Measurements from ENCODE around the gene SOWAHB.

Gene SOWAHB, protein sequence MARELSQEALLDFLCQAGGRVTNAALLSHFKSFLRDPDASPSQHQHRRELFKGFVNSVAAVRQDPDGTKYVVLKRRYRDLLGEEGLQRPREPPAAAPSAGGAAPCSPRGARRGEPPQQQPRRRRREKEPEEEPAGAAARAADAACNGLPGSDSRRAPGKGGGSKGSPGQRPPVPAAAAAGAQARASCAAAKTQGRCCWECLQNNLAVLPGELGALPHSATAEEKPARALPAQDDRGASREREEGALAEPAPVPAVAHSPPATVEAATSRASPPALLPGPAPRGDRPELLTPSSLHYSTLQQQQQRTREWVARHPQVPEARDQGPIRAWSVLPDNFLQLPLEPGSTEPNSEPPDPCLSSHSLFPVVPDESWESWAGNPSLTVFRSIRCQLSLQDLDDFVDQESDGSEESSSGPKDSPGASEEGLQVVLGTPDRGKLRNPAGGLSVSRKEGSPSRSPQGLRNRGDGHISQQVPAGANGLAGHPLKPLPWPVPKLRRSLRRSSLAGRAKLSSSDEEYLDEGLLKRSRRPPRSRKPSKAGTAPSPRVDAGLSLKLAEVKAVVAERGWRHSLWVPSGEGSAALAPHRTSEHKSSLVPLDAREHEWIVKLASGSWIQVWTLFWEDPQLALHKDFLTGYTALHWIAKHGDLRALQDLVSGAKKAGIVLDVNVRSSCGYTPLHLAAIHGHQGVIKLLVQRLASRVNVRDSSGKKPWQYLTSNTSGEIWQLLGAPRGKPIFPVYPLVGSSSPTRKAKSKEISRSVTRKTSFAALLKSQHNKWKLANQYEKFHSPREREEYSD

DNA sequence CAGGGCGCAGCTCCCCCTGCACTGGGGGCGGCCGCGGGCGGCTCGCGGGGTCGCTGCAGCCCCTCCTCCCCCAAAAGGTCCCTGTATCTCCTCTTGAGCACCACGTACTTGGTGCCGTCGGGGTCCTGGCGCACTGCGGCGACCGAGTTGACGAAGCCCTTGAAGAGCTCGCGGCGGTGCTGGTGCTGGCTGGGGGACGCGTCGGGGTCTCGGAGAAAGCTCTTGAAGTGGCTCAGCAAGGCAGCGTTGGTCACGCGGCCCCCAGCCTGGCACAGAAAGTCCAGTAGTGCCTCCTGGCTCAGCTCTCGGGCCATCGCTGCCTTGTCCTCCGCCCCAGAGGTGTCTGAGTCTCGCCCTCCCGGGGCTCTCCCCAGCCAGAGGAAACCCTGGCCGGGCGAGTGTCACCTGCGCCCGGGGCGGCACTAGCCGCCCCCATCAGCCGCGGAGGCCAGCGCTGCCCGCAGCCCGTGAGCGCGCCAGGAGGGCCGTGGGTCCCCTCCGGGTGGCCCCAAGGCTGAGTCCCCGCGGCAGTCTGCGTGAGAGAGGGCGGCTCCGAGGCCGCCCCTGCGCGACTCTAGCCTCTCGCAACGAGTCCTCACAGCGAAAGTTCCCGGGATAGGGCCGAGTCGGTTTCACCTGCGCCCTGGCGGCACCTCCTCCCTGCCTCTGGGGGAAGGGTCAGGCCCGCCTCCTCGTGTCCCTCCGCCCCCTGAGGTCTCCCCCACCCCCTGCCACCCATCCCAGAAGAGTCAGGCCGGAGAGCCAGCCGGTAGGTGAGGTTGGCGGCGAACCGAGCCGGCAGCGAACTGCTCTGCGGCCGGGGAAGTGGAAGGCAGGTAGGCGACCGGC is at the start of gene SOWAHB:
Gene SOWAHB (minus strand): TSS at position 609 of the 849 bp plus-strand sequence. CDS start 295 bp downstream, at position 314.
- peak in 4 of 56 donors; percentile 3 to 15 (median 9) for DNase-seq

DNA sequence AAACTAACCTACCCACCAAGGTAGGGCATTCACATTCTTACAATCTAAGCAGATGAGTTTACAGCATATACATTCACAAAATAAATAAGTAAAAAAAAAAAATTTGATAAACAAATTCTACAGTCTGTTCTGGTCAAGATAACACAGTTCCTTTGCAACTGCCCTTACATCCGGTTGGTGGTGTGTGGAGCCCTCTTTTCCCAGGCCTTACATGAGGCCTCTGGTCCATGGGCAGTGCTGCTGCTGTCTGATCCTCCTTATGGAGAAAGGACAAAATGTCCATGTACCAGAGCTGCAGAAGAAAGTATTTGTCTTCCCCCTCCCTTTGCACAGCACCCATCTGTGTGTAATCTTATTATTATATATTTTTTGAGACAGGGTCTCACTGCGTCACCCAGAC is 49.4 kb upstream of the SOWAHB start:
- DNase-seq, result no peak

DNA sequence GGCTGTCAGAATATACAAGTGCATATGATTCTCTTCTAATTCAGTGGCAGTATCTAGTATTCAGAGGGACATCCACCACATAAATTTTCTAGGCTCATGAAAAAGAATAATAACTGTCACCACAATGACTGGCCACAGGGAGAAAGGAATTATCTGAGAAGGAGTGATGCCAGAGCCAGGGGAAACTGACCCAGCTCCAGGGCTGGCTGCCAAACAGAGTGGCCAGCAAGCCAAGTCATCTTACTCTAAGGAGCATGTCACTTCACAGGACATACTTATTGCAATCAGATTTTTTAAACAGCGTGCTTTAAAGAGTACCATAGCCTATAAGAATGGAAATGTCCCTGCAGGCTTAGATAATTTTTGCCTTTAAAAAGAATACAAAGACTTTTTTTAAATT is 45.8 kb upstream of the SOWAHB start:
- peak in 15 of 56 donors; percentile 1 to 40 (median 8) for DNase-seq

DNA sequence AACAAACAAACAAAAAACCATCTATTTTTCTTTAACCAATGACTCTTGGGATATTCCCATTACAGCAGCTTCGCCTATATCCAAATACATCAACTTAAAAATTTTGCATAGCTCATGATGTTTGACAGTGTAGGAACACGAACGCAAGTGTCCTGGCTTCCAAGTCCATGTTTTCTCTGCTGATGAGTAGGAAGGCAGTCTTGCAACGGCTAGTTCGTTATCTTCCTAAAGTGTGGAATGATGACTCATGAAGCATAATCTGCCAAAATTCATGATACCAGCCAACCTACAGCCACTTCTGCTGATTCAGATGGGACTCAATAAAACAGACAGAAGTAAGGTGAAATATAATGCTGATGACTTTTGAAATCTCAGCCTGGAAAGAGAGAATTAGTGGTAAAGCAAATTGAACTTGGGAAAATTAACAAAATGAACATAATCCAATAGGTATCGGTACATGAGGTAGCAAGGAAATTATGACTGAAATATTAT is 45.2 kb upstream of the SOWAHB start:
- DNase-seq, result peak in 1 of 56 donors; percentile 23

DNA sequence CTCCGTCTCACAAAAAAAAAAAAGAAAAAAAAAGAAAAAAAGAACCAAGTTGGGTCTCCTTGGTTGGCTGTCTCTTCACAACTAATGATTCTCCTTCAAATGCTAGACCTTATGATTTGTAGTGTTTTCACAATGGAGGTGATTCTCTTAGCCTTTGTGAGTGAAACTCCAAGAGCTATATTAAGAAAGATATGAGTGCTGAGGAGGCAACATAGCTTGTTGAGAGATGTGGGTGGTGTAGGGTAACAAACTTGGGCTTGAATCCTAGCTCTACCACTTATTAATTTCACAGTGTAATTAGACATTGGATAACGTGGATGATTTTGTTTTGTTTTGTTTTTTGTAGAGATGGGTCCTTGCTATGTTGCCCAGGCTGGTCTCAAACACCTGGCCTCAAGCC is 41.2 kb upstream of the SOWAHB start:
- DNase-seq, result no peak

DNA sequence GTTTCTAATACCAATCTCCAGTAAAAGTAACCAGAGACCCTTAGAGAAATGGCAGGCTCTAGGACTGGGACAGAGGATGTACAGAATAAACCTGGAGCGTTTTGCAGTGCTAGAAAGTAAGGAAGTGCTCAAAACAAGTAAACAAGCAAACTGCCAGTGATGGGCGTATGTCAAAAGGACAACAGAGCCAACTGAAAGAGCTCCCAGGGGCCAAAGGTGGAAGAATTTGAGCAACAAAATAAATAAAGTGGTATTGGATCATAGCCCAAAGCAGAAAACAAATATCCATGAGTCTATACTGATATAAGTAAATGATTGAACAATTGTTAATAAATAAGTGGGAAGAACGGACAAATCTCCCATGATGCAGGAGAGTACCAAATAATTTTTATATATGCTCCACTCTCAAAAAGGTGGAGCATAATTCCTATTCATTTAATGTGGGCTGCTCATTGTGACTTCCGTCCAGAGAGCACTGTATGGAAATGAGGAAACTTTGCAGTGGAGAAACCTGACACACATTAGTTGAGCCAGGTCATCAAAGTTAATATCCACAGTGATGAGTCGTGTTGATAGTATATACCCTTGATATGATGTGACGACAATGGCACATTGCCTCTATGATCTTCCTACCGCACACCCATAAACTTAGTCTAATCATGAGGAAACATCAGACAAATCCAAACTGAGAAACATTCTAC is 33.8 kb upstream of the SOWAHB start:
- DNase-seq, result no peak

DNA sequence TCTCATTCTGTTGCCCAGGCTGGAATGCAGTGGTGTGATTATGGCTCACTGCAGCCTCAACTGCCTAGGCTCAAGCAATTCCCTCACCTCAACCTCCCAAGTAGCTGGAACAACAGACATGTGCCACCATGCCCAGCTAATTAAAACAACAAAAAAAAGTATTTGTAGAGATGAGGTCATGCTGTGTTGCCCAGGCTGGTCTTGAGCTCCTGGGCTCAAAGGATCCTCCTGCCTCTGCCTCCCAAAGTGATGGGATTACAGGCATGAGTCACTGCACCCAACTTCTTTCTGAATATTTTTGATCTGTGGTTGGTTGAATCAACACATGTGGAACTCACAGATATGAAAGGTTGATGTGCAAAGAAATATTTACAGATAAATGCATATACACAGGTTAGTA is 33.1 kb upstream of the SOWAHB start:
- DNase-seq, result no peak

DNA sequence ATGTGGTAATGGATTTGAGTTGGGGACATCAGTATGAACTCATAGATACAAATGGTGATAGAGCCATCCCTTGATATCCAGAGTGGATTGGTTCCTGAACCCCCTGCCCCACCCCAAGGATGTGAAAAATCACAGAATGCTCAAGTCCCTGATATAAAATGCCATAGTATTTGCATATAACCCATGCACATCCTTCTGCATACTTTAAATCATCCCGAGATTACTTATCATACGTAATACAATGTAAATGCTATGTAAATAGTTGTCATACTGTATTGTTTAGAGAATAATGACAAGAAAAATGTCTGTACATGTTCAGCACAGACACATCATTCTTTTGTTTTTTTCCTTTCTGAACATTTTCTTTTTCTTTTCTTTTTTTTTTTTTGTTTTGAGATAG is 32.7 kb upstream of the SOWAHB start:
- no peak for DNase-seq

DNA sequence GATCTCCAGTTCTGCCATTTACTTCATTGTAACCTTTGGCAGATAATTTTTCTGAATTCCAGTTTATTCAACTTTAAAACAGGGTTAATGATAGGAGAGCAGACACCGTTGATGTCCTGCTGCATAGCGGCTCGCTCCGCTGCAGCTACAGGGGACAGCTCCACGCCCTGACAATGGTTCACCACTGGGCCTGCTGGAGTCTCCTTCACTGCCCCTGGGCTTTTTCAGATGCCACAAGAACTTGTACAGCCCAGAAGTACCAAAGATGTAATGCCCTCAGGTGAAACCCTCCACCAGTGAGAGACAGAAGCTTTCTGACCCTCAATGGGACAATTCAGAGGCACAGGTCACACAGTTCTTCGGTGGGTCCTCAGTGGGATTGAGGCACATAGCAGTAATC is 28.9 kb upstream of the SOWAHB start:
- DNase-seq, result no peak

DNA sequence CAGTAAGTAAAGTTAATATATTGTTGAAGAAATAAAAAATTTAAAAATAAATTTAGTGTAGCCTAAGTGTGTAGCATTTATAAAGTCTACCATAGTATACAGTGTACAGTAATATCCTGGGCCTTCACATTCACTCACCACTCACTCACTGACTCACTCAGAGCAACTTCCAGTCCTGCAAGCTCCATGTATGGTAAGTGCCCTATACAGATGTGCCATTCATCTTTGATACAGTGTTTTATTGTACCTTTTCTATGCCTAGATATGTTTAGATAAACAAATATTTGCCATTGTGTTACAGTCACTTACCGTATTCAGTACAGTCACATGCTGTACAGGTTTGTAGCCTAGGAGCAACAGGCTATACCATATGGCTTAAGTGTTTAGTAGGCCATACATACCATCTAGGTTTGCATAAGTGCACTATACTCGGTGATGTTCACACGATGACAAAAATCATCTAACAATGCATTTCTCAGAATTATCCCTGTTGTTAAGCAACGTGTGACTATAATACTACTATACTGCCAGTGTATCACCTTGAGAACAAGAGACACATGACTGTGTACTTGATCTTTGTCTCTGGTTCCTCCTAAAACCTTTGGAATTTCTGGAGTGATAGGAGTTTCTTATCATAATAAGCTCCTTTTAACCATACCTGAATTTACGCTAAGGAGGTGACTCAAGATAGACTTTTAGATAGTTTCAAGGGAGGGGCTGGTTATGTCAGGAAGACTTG is 25.8 kb upstream of the SOWAHB start:
- no peak for DNase-seq

DNA sequence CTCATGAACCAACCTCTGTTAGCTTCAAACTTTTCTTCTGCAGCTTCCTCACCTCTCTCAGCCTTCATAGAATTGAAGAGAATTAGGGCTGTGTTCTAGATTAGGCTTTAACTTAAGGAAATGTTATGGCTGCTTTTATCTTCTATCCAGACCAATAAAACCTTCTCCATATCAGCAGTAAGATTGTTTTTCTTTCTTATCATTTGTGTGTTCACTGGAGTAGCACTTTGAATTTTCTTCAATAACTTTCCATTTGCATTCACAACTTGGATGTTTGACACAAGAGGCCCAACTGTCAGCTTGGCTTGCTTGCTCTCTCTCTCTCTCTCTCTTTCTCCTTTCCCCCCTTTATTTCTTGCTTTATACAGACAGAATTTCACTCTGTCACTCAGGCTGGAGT is 22.8 kb upstream of the SOWAHB start:
- no peak for DNase-seq

DNA sequence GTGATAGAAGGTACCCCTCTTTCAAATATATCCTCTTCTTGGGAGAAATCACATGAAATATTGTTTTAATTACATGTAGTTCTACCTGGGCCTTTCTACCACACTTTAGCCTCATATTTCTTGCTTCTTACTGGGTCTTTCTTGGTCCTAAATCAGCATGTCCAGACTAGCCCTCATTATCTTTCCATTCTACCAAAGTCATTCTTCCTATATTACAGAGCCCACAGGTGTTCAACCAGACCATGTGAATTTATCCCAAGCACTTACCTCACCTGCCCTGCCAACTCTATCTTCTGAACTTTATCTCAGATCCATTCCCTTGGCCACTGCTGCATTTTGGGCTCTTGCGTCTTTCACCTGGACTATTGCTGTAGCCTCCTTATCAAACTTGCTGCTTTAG is 11.8 kb upstream of the SOWAHB start:
- no peak for DNase-seq

DNA sequence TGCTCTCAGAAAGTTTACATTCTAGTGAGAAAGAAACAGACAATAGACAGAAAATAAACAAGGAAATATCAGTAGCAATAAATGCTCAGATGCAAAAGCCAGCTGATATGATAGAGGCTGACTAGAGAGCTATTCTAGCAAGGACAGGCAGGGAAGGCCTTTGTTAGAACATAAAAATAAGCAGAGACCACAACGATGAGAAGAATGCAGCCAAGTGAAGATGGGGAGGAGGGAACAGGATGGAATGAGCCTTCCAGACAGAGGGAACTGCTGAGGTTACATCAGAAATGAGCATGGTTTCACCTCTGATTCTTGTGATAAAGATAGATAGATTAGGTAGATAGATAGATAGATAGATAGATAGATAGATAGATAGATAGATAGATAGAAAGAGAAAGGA is 7.6 kb upstream of the SOWAHB start:
- DNase-seq, result no peak

DNA sequence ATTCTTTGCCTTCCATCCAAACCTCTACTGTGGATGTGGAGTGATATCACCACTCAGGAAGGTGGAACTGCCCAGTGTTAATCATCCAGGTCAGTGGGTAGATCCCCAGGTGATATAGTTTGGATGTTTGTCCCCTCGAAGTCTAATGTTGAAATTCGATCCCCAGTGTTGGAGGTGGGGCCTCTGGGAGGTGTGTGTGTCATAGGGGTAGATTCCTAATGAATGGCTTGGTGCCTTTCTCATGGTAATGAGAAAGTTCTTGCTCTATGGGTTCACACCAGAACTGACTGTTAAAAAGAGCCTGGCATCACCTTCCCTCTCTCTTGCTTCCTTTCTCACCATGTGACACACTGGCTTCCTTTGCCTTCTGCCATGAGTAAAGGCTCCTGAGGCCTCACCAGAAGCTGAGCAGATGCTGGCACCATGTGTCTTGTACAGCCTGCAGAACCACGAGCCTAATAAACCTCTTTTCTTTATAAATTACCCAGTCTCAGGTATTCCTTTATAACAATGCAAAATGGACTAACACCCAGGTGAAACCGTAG is 6.8 kb upstream of the SOWAHB start:
- no peak for DNase-seq

DNA sequence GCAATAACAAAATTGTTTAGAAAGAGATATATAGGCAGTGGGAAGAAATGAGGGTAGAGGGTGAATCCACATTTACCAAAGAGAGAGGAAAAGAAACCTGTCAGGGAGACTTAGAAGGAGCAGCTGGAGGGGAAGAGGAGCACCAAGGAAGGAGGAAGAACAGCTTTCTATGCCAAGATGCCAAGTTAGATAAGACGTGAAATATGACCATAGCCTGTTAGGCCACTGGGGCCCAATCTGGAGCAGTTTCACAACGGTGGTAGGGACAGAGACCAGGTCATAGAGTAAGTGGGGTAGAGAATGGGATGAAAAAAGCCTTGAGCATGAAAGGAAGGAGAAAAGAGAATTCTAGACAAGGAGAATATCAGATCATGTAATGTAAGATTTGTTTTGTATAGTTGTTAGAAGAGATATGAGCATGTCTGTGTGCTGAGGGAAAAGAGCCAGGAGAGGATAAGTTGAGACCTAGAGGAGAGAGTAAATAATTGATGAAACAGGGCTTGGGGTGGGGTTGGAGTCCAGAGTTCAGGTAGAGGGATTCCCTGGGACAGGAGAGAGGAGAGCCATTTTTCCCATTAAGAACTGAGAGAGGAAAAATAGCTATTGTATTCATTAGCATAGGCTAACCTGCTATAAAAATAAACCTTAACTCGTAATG is 4.4 kb upstream of the SOWAHB start:
- no peak for DNase-seq

DNA sequence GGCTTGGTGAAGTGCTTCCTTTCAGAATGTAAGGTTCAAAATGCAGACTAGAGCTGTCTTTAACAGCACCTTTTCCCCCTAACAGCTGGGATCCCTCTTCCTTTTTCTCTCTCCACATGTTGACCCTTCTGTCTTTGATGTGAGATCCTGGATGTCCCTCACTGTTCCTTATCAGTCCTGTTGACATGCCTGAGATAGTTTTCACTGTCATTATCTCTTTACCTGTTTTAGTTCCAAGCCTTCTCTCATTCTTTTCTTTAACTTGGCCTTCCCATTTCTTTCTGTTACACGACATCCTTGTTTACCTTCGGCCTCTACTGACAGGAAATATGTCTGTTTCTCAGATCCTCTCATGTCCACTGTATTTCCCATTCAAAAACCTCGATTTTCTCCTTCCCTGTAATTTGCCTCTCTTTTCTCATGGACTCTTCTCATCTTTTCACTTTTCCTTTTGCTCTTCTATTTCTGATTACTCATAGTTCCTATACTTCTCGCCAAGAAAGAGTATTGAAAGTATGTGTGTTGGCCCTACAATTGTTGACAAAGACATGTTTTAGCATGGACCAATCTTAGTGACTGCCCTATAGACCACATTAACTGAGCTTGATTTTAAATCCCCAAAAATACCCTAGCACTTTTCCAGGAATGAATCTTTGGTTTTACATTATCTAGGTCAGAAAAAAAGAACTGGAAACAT is 1.2 kb upstream of the SOWAHB start:
- no peak for DNase-seq

DNA sequence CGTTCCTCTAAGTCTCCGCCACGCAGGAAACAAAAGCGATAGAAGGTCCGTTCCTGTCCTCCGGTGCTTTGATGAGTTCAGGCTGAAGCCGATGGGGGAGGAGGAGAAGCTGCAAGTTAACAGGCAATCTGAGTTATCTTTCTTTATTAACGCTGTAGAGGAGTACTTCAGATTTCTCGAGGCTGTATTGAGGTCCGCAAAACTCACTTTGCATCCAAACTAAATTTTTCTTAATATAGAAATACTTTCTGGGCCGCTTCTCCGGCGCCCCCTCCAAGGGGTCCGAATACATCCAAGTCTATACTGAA is 395 bp upstream of the SOWAHB start:
- DNase-seq, result no peak

DNA sequence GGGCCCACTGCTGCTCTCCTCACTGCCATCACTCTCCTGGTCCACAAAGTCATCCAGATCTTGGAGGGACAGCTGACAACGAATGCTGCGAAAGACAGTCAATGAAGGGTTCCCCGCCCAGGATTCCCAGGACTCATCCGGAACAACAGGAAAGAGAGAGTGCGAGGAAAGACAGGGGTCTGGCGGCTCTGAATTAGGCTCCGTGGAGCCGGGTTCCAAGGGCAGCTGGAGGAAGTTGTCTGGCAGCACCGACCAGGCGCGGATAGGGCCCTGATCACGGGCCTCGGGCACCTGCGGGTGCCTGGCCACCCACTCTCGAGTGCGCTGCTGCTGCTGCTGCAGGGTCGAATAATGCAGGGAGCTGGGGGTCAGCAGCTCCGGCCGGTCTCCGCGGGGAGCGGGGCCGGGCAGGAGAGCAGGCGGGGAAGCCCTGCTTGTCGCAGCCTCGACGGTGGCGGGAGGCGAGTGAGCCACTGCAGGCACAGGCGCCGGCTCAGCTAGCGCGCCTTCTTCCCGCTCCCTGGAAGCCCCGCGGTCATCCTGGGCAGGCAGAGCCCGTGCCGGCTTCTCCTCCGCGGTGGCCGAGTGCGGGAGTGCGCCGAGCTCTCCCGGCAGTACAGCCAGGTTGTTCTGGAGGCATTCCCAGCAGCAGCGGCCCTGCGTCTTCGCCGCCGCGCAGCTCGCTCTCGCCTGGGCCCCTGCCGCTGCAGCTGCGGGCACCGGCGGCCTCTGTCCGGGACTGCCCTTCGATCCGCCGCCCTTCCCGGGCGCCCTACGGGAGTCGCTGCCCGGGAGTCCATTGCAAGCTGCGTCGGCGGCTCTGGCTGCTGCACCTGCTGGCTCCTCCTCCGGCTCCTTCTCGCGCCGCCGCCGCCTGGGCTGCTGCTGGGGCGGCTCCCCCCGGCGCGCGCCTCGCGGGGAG is 1.1 kb downstream of the SOWAHB start:
- DNase-seq, result peak in 8 of 56 donors; percentile 7 to 56 (median 16)
